Testis (tissue), 3 donors: Measurements from ENCODE around the gene IL15RA. TPM values are rescaled to one million over a fixed set of nuclear protein-coding genes. Genes with fewer than 3 reads are reported as not detected.

Experiments
- DNase-seq: peaks from one replicate; pipeline ENCODE4 v3.0.0-alpha.2; 2019
- H3K27ac ChIP-seq, 2 donors: fragments of 200-600 bp; sonication (generic); one replicate each; pipeline ENCODE4 v1.5.1; 2019
- H3K27me3 ChIP-seq: fragments of 200-600 bp; sonication (generic); one replicate; pipeline ENCODE4 v1.5.1; 2019
- H3K36me3 ChIP-seq: fragments of 200-600 bp; sonication (generic); one replicate; pipeline ENCODE4 v1.5.1; 2017; ENCODE audit warnings: low read depth; ENCODE audit errors: missing control alignments
- H3K4me1 ChIP-seq: fragments of 200-600 bp; sonication (generic); one replicate; pipeline ENCODE4 v1.5.1; 2019
- H3K4me3 ChIP-seq, 2 donors: fragments of 200-600 bp; sonication (generic); one replicate each; pipeline ENCODE4 v1.5.1; 2017 to 2019
- H3K9me3 ChIP-seq: fragments of 200-600 bp; sonication (generic); one replicate; pipeline ENCODE4 v1.5.1; 2017
- POLR2A ChIP-seq: fragments of 450-650 bp; IDR thresholded peaks from one replicate; pipeline ENCODE4 v1.6.1; 2017; ENCODE audit warnings: antibody characterized with exemption, mild to moderate bottlenecking, moderate library complexity
- WGBS, 2 donors: methylation state at CpG; one replicate each; pipeline ENCODE4 v1.1.5; 2018; 5-methylcytosine and 5-hydroxymethylcytosine counted together
- intact Hi-C: fragments of 100-400 bp; cut with DNase I; formaldehyde crosslinking; loops from one replicate; pipeline ENCODE4 v1.15.1; 2023; ENCODE audit warnings: low total_unique reads
- polyA plus RNA-seq: library from polyadenylated mRNA; stranded (reverse); fragments of 350-450 nt; fragmentation: Illumina TruSeq; extraction: RNeasy Lipid Tissue Mini Kit (QIAGEN cat#74804); gene quantifications from one replicate; pipeline ENCODE4 v1.2.3, GENCODE V29; 2014; ENCODE audit warnings: low read depth, low replicate concordance; ENCODE audit not compliant: insufficient read depth
- small RNA-seq, 2 donors: library from RNA; depleted of rRNA; stranded (forward); fragments of <200 nt; gene quantifications; one replicate each; pipeline ENCODE3, GENCODE V24; 2016
- total RNA-seq, 2 donors: library from RNA; depleted of rRNA; stranded (reverse); fragments of >200 nt; gene quantifications; one replicate each; pipeline ENCODE4 v1.2.3, GENCODE V29; 2016
- TF ChIP-seq, protein P1 (sequence below), 3 experiments: fragments of 450-650 bp in 2 of 3; fragments of 200-600 bp in 1 of 3; sonication (generic) in 1 of 3; IDR thresholded peaks; one replicate each; pipeline ENCODE4 v1.5.1; 2016 to 2019; ENCODE audit warnings: antibody characterized with exemption in 3 of 3, mild to moderate bottlenecking in 2 of 3, moderate library complexity in 1 of 3

The IL15RA gene
- total and polyA plus RNA-seq, 3 donors from 2014 or later = 15.6 to 21.9 (median 18.3) TPM

- 89 to 92% methylated on average over 11 to 13 of the region's 13 CpGs for WGBS, 2 donors
- Histone ChIP-seq H3K36me3 (no peaks in the 10 kb centered on the region), H3K4me3 (no peak overlapping the region), H3K4me1 (no peaks in the 10 kb centered on the region), H3K27ac (no peak overlapping the region), H3K9me3 (no peaks in the 10 kb centered on the region), H3K27me3 (no peaks in the 10 kb centered on the region)
- intact Hi-C loops = no loop called here
- TF ChIP-seq POLR2A = no peak
- TF ChIP-seq, protein P1, sequence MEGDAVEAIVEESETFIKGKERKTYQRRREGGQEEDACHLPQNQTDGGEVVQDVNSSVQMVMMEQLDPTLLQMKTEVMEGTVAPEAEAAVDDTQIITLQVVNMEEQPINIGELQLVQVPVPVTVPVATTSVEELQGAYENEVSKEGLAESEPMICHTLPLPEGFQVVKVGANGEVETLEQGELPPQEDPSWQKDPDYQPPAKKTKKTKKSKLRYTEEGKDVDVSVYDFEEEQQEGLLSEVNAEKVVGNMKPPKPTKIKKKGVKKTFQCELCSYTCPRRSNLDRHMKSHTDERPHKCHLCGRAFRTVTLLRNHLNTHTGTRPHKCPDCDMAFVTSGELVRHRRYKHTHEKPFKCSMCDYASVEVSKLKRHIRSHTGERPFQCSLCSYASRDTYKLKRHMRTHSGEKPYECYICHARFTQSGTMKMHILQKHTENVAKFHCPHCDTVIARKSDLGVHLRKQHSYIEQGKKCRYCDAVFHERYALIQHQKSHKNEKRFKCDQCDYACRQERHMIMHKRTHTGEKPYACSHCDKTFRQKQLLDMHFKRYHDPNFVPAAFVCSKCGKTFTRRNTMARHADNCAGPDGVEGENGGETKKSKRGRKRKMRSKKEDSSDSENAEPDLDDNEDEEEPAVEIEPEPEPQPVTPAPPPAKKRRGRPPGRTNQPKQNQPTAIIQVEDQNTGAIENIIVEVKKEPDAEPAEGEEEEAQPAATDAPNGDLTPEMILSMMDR (IDR thresholded peaks at IDR 0.05) = no peak
- no peak for DNase-seq
Observed at GRCh38 chr10:5905854-5906507, 71.4 kb downstream of the IL15RA start.

DNA sequence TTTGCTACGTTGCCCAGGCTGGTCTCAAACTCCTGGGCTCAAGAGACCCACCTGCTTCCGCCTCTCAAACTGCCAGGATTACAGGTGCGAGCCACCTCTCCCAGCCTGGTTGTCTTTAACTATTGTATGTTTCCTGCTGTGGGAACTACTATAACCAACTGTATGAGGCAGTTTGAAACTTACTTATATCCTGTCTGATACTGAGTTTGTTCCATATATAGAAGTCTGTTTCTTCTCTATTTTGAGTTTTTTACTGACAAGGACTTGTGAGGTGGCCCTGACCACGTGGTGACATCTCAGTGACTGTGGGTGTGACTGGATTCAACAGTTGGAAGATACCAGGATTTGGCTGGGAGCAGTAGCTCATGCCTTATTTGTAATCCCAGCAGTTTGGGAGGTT lies 73.1 kb downstream of the IL15RA start:
- Histone ChIP-seq H3K27ac (no peak overlapping the region), H3K9me3 (no peaks in the 10 kb centered on the region), H3K4me1 (no peaks in the 10 kb centered on the region), H3K4me3 (no peak overlapping the region), H3K36me3 (no peaks in the 10 kb centered on the region), H3K27me3 (no peaks in the 10 kb centered on the region)
- 70 to 75% methylated on average over 4 of the region's 4 CpGs for WGBS, 2 donors
- TF ChIP-seq POLR2A = no peak
- TF ChIP-seq, protein P1 (IDR thresholded peaks at IDR 0.05) = no peak
- no peak for DNase-seq
- intact Hi-C loops = no loop called here

DNA sequence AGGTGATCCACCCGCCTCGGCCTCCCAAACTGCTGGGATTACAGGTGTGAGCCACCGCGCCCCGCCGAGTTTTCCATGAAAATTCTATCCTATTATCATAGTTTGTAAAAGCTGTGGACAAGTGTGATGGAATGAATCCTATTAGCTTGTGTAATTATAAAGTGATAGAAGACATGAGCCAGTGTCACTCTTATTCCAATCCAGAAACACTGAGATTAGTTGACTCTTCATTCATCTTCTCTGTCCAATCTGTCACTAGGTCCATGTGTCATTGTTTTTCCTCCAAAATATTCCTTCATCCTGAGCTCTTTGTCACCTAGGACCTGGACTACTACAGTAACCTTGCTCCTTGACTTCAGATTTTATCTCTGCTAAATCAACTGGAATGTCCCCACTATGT lies 73.8 kb downstream of the IL15RA start:
- intact Hi-C loops = no loop called here
- Histone ChIP-seq H3K36me3 (no peaks in the 10 kb centered on the region), H3K4me3 (no peak overlapping the region), H3K9me3 (no peaks in the 10 kb centered on the region), H3K27ac (no peak overlapping the region), H3K4me1 (no peaks in the 10 kb centered on the region), H3K27me3 (no peaks in the 10 kb centered on the region)
- no peak for DNase-seq
- TF ChIP-seq, protein P1 (IDR thresholded peaks at IDR 0.05) = no peak
- no peak for TF ChIP-seq POLR2A
- WGBS, 2 donors = 95 to 97% methylated on average over 6 of the region's 6 CpGs

DNA sequence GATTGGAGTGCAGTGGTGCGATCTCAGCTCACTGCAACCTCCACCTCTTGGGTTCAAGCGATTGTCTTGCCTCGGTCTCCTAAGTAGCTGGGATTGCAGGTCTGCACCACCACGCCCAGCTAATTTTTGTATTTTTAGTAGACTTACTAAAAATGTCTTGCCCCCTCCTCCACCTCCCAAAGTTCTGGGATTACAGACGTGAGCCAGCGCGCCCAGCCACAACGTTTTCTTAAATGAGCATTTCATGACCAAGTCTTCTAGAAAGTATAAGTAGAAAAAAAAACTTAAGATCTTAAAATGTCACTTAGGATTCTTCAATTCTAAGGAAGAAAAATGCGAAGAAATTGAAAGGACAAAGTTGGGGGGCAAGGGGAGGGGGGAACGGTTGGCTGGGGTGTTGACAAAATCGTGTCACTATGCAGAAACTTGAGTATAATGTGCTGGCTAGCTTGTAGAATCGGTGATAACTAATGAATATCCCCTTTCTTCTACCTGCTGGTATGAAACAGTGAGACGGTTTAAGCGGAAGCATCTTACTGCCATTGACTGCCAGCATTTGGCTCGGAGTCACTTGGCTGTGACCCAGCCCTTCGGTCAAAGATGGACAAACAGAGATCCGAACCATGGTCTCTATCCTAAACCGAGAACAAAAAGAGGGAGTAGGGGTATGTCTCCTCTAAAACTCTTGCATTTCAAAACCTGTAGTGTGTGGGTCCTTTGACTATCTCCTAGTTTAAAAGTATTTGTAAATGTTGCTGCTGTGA lies 74.7 kb downstream of the IL15RA start:
- peak; percentile 65 for DNase-seq
- Histone ChIP-seq H3K9me3 (no peaks in the 10 kb centered on the region), H3K4me3 (no peak overlapping the region), H3K27me3 (no peaks in the 10 kb centered on the region), H3K36me3 (no peaks in the 10 kb centered on the region), H3K27ac (no peak overlapping the region), H3K4me1 (peaks cover 6% of the 10 kb centered on the region)
- TF ChIP-seq, protein P1 (IDR thresholded peaks at IDR 0.05) = no peak
- no peak for TF ChIP-seq POLR2A
- WGBS, 2 donors = 78 to 87% methylated on average over 18 of the region's 18 CpGs
- intact Hi-C loops = no loop called here

Small RNAs within 50 kb of the gene (small RNA-seq; reads per million reads assigned to genes)
- gene RF00397 = 0 reads per million in 2 donors

Other genes starting within 250 kb of the IL15RA start
- gene GDI2, start 164.1 kb downstream of the IL15RA start, total RNA-seq = 100 to 1,000 TPM; 184 to 204 TPM
- 144 TPM for gene GDI2, start 164.1 kb downstream of the IL15RA start, polyA plus RNA-seq
- 10 to 100 TPM; 30.3 to 32.1 TPM for gene ANKRD16, start 87.7 kb downstream of the IL15RA start, total RNA-seq
- 14.2 TPM for gene ANKRD16, start 87.7 kb downstream of the IL15RA start, polyA plus RNA-seq
- 100 to 1,000 TPM; 174 to 203 TPM for gene FBH1, start 87.3 kb downstream of the IL15RA start, total RNA-seq
- gene FBH1, start 87.3 kb downstream of the IL15RA start, polyA plus RNA-seq = 91.6 TPM
- gene IL2RA, start 84.8 kb upstream of the IL15RA start, total RNA-seq = under 1 TPM in 1 of 2 donors, not detected in 1; 0.62 TPM
- 1.0 TPM for gene IL2RA, start 84.8 kb upstream of the IL15RA start, polyA plus RNA-seq
- gene RBM17, start 111.5 kb upstream of the IL15RA start, total RNA-seq = 100 to 1,000 TPM; 114 to 121 TPM
- 145 TPM for gene RBM17, start 111.5 kb upstream of the IL15RA start, polyA plus RNA-seq
- 10 to 100 TPM; 53.9 to 65.3 TPM for gene PFKFB3, start 225.4 kb upstream of the IL15RA start, total RNA-seq
- gene PFKFB3, start 225.4 kb upstream of the IL15RA start, polyA plus RNA-seq = 31.7 TPM